ENCODE data around the gene GLO1.

DNA sequence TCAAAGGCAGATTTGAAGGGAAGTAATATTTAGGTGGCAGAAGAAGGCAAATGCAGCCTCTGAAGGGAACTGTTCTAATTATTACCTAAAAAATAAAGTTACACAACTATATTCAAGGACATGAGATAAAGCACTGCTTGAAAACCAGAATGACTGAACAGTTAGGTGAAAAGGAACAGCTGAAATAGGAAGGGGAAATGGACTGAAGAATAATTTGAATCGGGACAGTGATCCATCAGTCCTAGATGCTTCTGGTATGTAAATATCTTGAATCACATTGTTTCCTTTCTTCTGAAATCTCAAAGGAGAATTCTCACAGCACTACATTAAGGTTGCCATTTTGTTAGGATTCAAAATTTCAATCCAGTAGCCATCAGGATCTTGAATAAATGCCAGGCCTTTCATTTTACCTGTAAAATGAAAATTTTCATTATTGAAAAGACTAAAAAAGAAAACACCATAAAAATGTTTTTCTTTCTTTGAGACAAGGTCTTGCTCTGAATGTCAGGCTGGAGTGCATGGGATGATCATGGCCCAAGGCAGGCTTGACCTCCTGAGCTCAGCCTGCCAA is 25.9 kb downstream of the GLO1 start:
- no peak for TF ChIP-seq POLR2AphosphoS5 (IDR thresholded peaks at IDR 0.05; ENCODE audit: low read depth, low read length)
- TF ChIP-seq, protein P1, sequence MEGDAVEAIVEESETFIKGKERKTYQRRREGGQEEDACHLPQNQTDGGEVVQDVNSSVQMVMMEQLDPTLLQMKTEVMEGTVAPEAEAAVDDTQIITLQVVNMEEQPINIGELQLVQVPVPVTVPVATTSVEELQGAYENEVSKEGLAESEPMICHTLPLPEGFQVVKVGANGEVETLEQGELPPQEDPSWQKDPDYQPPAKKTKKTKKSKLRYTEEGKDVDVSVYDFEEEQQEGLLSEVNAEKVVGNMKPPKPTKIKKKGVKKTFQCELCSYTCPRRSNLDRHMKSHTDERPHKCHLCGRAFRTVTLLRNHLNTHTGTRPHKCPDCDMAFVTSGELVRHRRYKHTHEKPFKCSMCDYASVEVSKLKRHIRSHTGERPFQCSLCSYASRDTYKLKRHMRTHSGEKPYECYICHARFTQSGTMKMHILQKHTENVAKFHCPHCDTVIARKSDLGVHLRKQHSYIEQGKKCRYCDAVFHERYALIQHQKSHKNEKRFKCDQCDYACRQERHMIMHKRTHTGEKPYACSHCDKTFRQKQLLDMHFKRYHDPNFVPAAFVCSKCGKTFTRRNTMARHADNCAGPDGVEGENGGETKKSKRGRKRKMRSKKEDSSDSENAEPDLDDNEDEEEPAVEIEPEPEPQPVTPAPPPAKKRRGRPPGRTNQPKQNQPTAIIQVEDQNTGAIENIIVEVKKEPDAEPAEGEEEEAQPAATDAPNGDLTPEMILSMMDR (IDR thresholded peaks at IDR 0.05), result no peak

Measured in Panc1 (cell line).